ENCODE results near the gene KIAA1328. TPM values are rescaled to one million over a fixed set of nuclear protein-coding genes. Genes with fewer than 3 reads are reported as not detected.

KIAA1328 gene
- total and polyA plus RNA-seq, 2 experiments from 2014 or later: 3.5 to 3.9 TPM

- H3K9me3 ChIP-seq (ENCODE audit: low read depth): no peaks in the 10 kb centered on the region
- H3K9ac ChIP-seq: no peak overlapping the region
- no peaks in the 10 kb centered on the region for H4K20me1 ChIP-seq (ENCODE audit: insufficient read depth)
- H3K27me3 ChIP-seq (replicated peaks; ENCODE audit: insufficient read depth): peaks cover 8% of the 10 kb centered on the region; the same call in 1 of the 2 replicates
- no peak overlapping the region for H2AFZ ChIP-seq
- no peak for TF ChIP-seq EZH2phosphoT487 (IDR thresholded peaks at IDR 0.05; ENCODE audit: insufficient read depth, low read depth)
- no peak for TF ChIP-seq EZH2 (IDR thresholded peaks at IDR 0.05; ENCODE audit: insufficient read depth, poor library complexity, severe bottlenecking)
- H3K79me2 ChIP-seq (ENCODE audit: insufficient read depth): no peaks in the 10 kb centered on the region
- H3K4me1 ChIP-seq (ENCODE audit: insufficient read depth): no peaks in the 10 kb centered on the region
- no peak overlapping the region for H3K4me2 ChIP-seq (ENCODE audit: unreplicated experiment)
- H3K27ac ChIP-seq: no peak overlapping the region
- 53 to 64% methylated on average over 11 of the region's 11 CpGs for WGBS, 2 experiments (ENCODE audit: low coverage in 1 of 2, low lambda C conversion rate in 2 of 2, missing lambda C conversion rate in 2 of 2)
- H3K4me3 ChIP-seq: no peak overlapping the region
- H3K9me2 ChIP-seq (ENCODE audit: insufficient read depth): no peaks in the 10 kb centered on the region
- in situ Hi-C loops (cut with MboI): no loop called here
- no peaks in the 10 kb centered on the region for H3F3A ChIP-seq (ENCODE audit: insufficient read depth)
- H3K36me3 ChIP-seq (ENCODE audit: low read depth): no peaks in the 10 kb centered on the region
- DNase-seq: no peak
Observed at GRCh38 chr18:37261246-37261840, 432.4 kb downstream of the KIAA1328 start.

DNA sequence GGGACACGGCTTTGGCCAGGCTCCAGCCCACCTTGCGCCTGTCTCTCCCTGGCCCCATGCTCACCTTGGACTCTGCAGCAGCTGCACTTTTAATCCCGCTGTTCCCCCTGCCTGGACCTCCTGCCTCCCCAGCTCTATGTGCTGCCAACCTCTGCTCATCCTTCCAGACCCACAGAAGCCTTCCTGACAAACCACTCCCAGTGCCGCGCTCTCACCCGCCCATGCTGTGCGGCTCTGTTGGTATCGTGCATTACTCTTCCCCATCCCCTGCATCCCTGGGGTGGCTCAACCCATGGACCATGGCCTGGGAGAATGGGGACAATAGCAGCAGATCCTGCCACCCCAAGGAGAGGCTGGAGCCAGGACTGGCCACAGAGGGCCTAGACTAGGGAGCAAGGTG, 433.1 kb downstream of the KIAA1328 start:
- no peak for DNase-seq
- Histone ChIP-seq H3K4me3 (no peak overlapping the region), H3K9me3 (ENCODE audit: low read depth) (no peaks in the 10 kb centered on the region), H3K27ac (no peak overlapping the region), H3K9me2 (ENCODE audit: insufficient read depth) (no peaks in the 10 kb centered on the region), H3K27me3 (replicated peaks; ENCODE audit: insufficient read depth) (peaks cover 2% of the 10 kb centered on the region; the same call in 1 of the 2 replicates), H3K9ac (no peak overlapping the region), H3K36me3 (ENCODE audit: low read depth) (no peaks in the 10 kb centered on the region), H3K4me2 (ENCODE audit: unreplicated experiment) (no peak overlapping the region), H3K4me1 (ENCODE audit: insufficient read depth) (no peaks in the 10 kb centered on the region), H3K79me2 (ENCODE audit: insufficient read depth) (no peaks in the 10 kb centered on the region), H2AFZ (no peak overlapping the region), H4K20me1 (ENCODE audit: insufficient read depth) (no peaks in the 10 kb centered on the region), H3F3A (ENCODE audit: insufficient read depth) (no peaks in the 10 kb centered on the region)
- TF ChIP-seq EZH2phosphoT487 (IDR thresholded peaks at IDR 0.05; ENCODE audit: insufficient read depth, low read depth): no peak
- TF ChIP-seq EZH2 (IDR thresholded peaks at IDR 0.05; ENCODE audit: insufficient read depth, poor library complexity, severe bottlenecking): no peak
- WGBS, 2 experiments (ENCODE audit: low coverage in 1 of 2, low lambda C conversion rate in 2 of 2, missing lambda C conversion rate in 2 of 2): 46 to 50% methylated on average over 8 of the region's 8 CpGs
- in situ Hi-C loops (cut with MboI): no loop called here

DNA sequence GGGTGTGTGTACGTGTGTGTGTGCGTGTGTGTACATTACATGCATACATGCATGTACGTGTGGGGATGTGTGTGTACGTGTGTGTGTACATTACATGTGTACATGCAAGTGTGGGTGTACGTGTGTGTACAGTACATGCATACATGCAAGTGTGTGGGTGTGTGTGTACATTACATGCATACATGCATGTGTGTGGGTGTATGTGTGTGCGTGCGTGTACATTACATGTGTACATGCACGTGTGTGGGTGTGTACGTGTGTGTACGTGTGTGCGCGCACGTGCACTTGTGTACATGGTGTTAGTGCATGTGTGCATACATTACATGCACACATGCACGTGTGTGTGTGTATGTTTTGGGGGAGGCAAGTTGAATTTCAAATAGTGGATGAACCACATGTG, 436.0 kb downstream of the KIAA1328 start:
- in situ Hi-C loops (cut with MboI): no loop called here
- no peak for DNase-seq
- no peak for TF ChIP-seq EZH2 (IDR thresholded peaks at IDR 0.05; ENCODE audit: insufficient read depth, poor library complexity, severe bottlenecking)
- Histone ChIP-seq H4K20me1 (ENCODE audit: insufficient read depth) (no peaks in the 10 kb centered on the region), H3K9ac (no peak overlapping the region), H3K79me2 (ENCODE audit: insufficient read depth) (no peaks in the 10 kb centered on the region), H3K4me3 (no peak overlapping the region), H3F3A (ENCODE audit: insufficient read depth) (no peaks in the 10 kb centered on the region), H3K4me2 (ENCODE audit: unreplicated experiment) (no peak overlapping the region), H3K9me2 (ENCODE audit: insufficient read depth) (no peaks in the 10 kb centered on the region), H3K27ac (no peak overlapping the region), H3K27me3 (replicated peaks; ENCODE audit: insufficient read depth) (no peaks in the 10 kb centered on the region; the same call in 1 of the 2 replicates), H3K4me1 (ENCODE audit: insufficient read depth) (no peaks in the 10 kb centered on the region), H3K9me3 (ENCODE audit: low read depth) (no peaks in the 10 kb centered on the region), H3K36me3 (ENCODE audit: low read depth) (no peaks in the 10 kb centered on the region), H2AFZ (no peak overlapping the region)
- 71 to 73% methylated on average over 14 of the region's 14 CpGs for WGBS, 2 experiments (ENCODE audit: low coverage in 1 of 2, low lambda C conversion rate in 2 of 2, missing lambda C conversion rate in 2 of 2)

GRCh38 chr18:37265382-37265781, 436.5 kb downstream of the KIAA1328 start:
- H3K4me2 ChIP-seq (ENCODE audit: unreplicated experiment): no peak overlapping the region
- H3K79me2 ChIP-seq (ENCODE audit: insufficient read depth): no peaks in the 10 kb centered on the region
- H3K4me1 ChIP-seq (ENCODE audit: insufficient read depth): no peaks in the 10 kb centered on the region
- TF ChIP-seq EZH2 (IDR thresholded peaks at IDR 0.05; ENCODE audit: insufficient read depth, poor library complexity, severe bottlenecking) (no peak), EZH2phosphoT487 (IDR thresholded peaks at IDR 0.05; ENCODE audit: insufficient read depth, low read depth) (no peak)
- in situ Hi-C loops (cut with MboI): no loop called here
- no peaks in the 10 kb centered on the region for H3K27me3 ChIP-seq (replicated peaks; ENCODE audit: insufficient read depth)
- H3K27ac ChIP-seq: no peak overlapping the region
- no peak for DNase-seq
- H3K9ac ChIP-seq: no peak overlapping the region
- no peaks in the 10 kb centered on the region for H3K9me3 ChIP-seq (ENCODE audit: low read depth)
- no peaks in the 10 kb centered on the region for H3K9me2 ChIP-seq (ENCODE audit: insufficient read depth)
- no peaks in the 10 kb centered on the region for H3F3A ChIP-seq (ENCODE audit: insufficient read depth)
- H2AFZ ChIP-seq: no peak overlapping the region
- H3K36me3 ChIP-seq (ENCODE audit: low read depth): no peaks in the 10 kb centered on the region
- 6 to 7% methylated on average over 2 of the region's 2 CpGs for WGBS, 2 experiments (ENCODE audit: low coverage in 1 of 2, low lambda C conversion rate in 2 of 2, missing lambda C conversion rate in 2 of 2)
- H4K20me1 ChIP-seq (ENCODE audit: insufficient read depth): no peaks in the 10 kb centered on the region
- no peak overlapping the region for H3K4me3 ChIP-seq

DNA sequence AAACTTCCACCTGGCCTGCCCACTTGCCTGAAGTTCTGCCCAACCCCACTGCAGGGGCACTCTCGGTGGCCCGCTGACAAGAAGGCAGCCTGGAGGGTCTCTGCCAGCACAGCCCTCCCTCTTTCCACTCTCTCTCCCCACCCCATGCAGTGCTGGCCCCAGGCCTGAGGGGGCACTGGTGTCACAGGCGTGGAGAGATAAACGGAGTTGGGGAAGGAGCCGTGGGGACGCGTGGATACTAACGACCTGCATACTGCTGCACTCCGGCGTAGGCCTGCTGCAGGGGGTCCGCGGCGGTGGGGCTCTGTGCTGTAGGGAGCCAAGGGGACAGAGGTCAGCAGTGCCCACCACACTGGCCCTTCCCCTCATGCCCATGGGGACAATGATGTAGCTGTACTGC, 437.4 kb downstream of the KIAA1328 start:
- Histone ChIP-seq H3K27ac (no peak overlapping the region), H3F3A (ENCODE audit: insufficient read depth) (no peaks in the 10 kb centered on the region), H3K9ac (no peak overlapping the region), H3K27me3 (replicated peaks; ENCODE audit: insufficient read depth) (no peaks in the 10 kb centered on the region), H3K79me2 (ENCODE audit: insufficient read depth) (no peaks in the 10 kb centered on the region), H2AFZ (no peak overlapping the region), H3K9me3 (ENCODE audit: low read depth) (no peaks in the 10 kb centered on the region), H3K4me3 (no peak overlapping the region), H3K36me3 (ENCODE audit: low read depth) (no peaks in the 10 kb centered on the region), H3K9me2 (ENCODE audit: insufficient read depth) (no peaks in the 10 kb centered on the region), H3K4me2 (ENCODE audit: unreplicated experiment) (no peak overlapping the region), H3K4me1 (ENCODE audit: insufficient read depth) (no peaks in the 10 kb centered on the region), H4K20me1 (ENCODE audit: insufficient read depth) (no peaks in the 10 kb centered on the region)
- no peak for TF ChIP-seq EZH2phosphoT487 (IDR thresholded peaks at IDR 0.05; ENCODE audit: insufficient read depth, low read depth)
- TF ChIP-seq EZH2 (IDR thresholded peaks at IDR 0.05; ENCODE audit: insufficient read depth, poor library complexity, severe bottlenecking): no peak
- in situ Hi-C loops (cut with MboI): no loop called here
- DNase-seq: no peak
- WGBS, 2 experiments (ENCODE audit: low coverage in 1 of 2, low lambda C conversion rate in 2 of 2, missing lambda C conversion rate in 2 of 2): 26 to 30% methylated on average over 13 of the region's 13 CpGs
